Measurements from ENCODE around the gene LRTM1.

Gene LRTM1

GRCh38 chr3:54876694-54877093 is 51.2 kb downstream of the LRTM1 start:
- Histone ChIP-seq H3K27ac (ENCODE audit: low read length) (no peak overlapping the region), H3K4me2 (ENCODE audit: low read length) (no peak overlapping the region)

GRCh38 chr3:54875596-54876268 is 52.1 kb downstream of the LRTM1 start:
- H4K20me1 ChIP-seq (ENCODE audit: insufficient read depth, low read length) = no peaks in the 10 kb centered on the region
- H3K4me3 ChIP-seq (ENCODE audit: low read length) = no peak overlapping the region
- no peak overlapping the region for H2AFZ ChIP-seq (ENCODE audit: low read depth, low read length)
- H3K27ac ChIP-seq (ENCODE audit: low read length) = no peak overlapping the region
- H3K4me2 ChIP-seq (ENCODE audit: low read length) = no peak overlapping the region
- no peak for TF ChIP-seq CTCF (IDR thresholded peaks at IDR 0.05; ENCODE audit: low read depth, low read length)
- TF ChIP-seq EZH2phosphoT487 (IDR thresholded peaks at IDR 0.05; ENCODE audit: low read depth) = no peak
- H3K27me3 ChIP-seq (ENCODE audit: low read depth, low read length) = peaks cover 23% of the 10 kb centered on the region; the same call in 1 of the 2 replicates
- no peak overlapping the region for H3K9ac ChIP-seq (ENCODE audit: low read length)
- H3K9me3 ChIP-seq (ENCODE audit: insufficient read depth, low read length) = no peaks in the 10 kb centered on the region
- H3K4me1 ChIP-seq (ENCODE audit: low read length) = no peaks in the 10 kb centered on the region
- H3K36me3 ChIP-seq (replicated peaks; ENCODE audit: low read depth, low read length) = no peaks in the 10 kb centered on the region
- no peaks in the 10 kb centered on the region for H3K79me2 ChIP-seq (ENCODE audit: low read length)

More at GRCh38 chr3:54876694-54877093, 51.2 kb downstream of the LRTM1 start:
- no peak overlapping the region for H2AFZ ChIP-seq (ENCODE audit: low read depth, low read length)
- H3K79me2 ChIP-seq (ENCODE audit: low read length) = no peaks in the 10 kb centered on the region
- H3K4me1 ChIP-seq (ENCODE audit: low read length) = no peaks in the 10 kb centered on the region
- TF ChIP-seq EZH2phosphoT487 (IDR thresholded peaks at IDR 0.05; ENCODE audit: low read depth) (no peak), CTCF (IDR thresholded peaks at IDR 0.05; ENCODE audit: low read depth, low read length) (no peak)
- H3K9ac ChIP-seq (ENCODE audit: low read length) = no peak overlapping the region
- no peak overlapping the region for H3K4me3 ChIP-seq (ENCODE audit: low read length)
- no peaks in the 10 kb centered on the region for H3K9me3 ChIP-seq (ENCODE audit: insufficient read depth, low read length)
- H4K20me1 ChIP-seq (ENCODE audit: insufficient read depth, low read length) = no peaks in the 10 kb centered on the region
- H3K27me3 ChIP-seq (ENCODE audit: low read depth, low read length) = peaks cover 23% of the 10 kb centered on the region; the same call in 1 of the 2 replicates
- no peaks in the 10 kb centered on the region for H3K36me3 ChIP-seq (replicated peaks; ENCODE audit: low read depth, low read length)

GRCh38 chr3:54874816-54875556 is 52.9 kb downstream of the LRTM1 start:
- Histone ChIP-seq H3K27ac (ENCODE audit: low read length) (no peak overlapping the region), H4K20me1 (ENCODE audit: insufficient read depth, low read length) (no peaks in the 10 kb centered on the region), H3K36me3 (replicated peaks; ENCODE audit: low read depth, low read length) (no peaks in the 10 kb centered on the region), H3K79me2 (ENCODE audit: low read length) (no peaks in the 10 kb centered on the region), H3K9ac (ENCODE audit: low read length) (no peak overlapping the region), H3K4me1 (ENCODE audit: low read length) (no peaks in the 10 kb centered on the region), H3K9me3 (ENCODE audit: insufficient read depth, low read length) (no peaks in the 10 kb centered on the region), H3K4me3 (ENCODE audit: low read length) (no peak overlapping the region), H3K27me3 (ENCODE audit: low read depth, low read length) (peaks cover 17% of the 10 kb centered on the region; the same call in 1 of the 2 replicates), H2AFZ (ENCODE audit: low read depth, low read length) (no peak overlapping the region), H3K4me2 (ENCODE audit: low read length) (no peak overlapping the region)
- TF ChIP-seq EZH2phosphoT487 (IDR thresholded peaks at IDR 0.05; ENCODE audit: low read depth) = no peak
- TF ChIP-seq CTCF (IDR thresholded peaks at IDR 0.05; ENCODE audit: low read depth, low read length) = no peak

All from OCI-LY3 (cell line).